CD8-positive, alpha-beta memory T cell (primary cell): ENCODE data around the gene ANXA6. TPM values are rescaled to one million over a fixed set of nuclear protein-coding genes. Genes with fewer than 3 reads are reported as not detected.
A peak's percentile ranks its signal among the peaks of the same experiment; 100 is the strongest.

Experiments used
- CTCF ChIA-PET: fragments of 350-600 bp; sonication (Branson Sonifier 250); formaldehyde crosslinking; loops from one replicate; lab custom pipeline; 2021; ENCODE audit warnings: antibody characterized with exemption; lab: Charles Lee
- POLR2A ChIA-PET: fragments of 350-600 bp; sonication (Branson Sonifier 250); formaldehyde crosslinking; loops from one replicate; lab custom pipeline; 2021; ENCODE audit warnings: antibody characterized with exemption; lab: Charles Lee
- DNase-seq, 5 donors: peaks; one replicate each; pipeline versions ENCODE4 v3.0.0 to v3.0.0-alpha.2; 2020 to 2022; ENCODE audit warnings: mixed read lengths in 1 of 5
- H3K27ac ChIP-seq: one replicate; pipeline ENCODE4 v1.7.0; 2013; ENCODE audit warnings: low read depth, mild to moderate bottlenecking, low read length, moderate library complexity
- H3K27me3 ChIP-seq: 2 replicates; pipeline ENCODE4 v1.7.0; 2013; ENCODE audit warnings: low read length, mild to moderate bottlenecking; ENCODE audit not compliant: insufficient read depth, poor library complexity, severe bottlenecking
- H3K36me3 ChIP-seq: 2 replicates; pipeline ENCODE4 v1.7.0; 2013; ENCODE audit warnings: mild to moderate bottlenecking, low read length, moderate library complexity; ENCODE audit not compliant: insufficient read depth
- H3K4me1 ChIP-seq: 2 replicates; pipeline ENCODE4 v1.7.0; 2013; ENCODE audit warnings: mild to moderate bottlenecking, low read length, moderate library complexity; ENCODE audit not compliant: insufficient read depth
- H3K4me3 ChIP-seq: 2 replicates; pipeline ENCODE4 v1.7.0; 2013; ENCODE audit warnings: mild to moderate bottlenecking, low read length
- H3K9me3 ChIP-seq: 2 replicates; pipeline ENCODE4 v1.7.0; 2013; ENCODE audit warnings: mild to moderate bottlenecking, low read length
- H3K27ac Mint-ChIP-seq, 8 donors: one replicate each; pipeline ENCODE4 v1.8.0; 2020 to 2021; ENCODE audit warnings: mixed read lengths in 8 of 8, mild to moderate bottlenecking in 6 of 8, inconsistent platforms in 3 of 8, moderate library complexity in 3 of 8
- H3K27me3 Mint-ChIP-seq, 2 donors: one replicate each; pipeline ENCODE4 v1.8.0; 2020 to 2021; ENCODE audit warnings: mixed read lengths in 2 of 2, mild to moderate bottlenecking in 1 of 2, moderate library complexity in 1 of 2
- H3K36me3 Mint-ChIP-seq, 3 donors: one replicate each; pipeline ENCODE4 v1.8.0; 2020 to 2021; ENCODE audit warnings: mixed read lengths in 3 of 3, inconsistent platforms in 1 of 3, mild to moderate bottlenecking in 1 of 3
- H3K4me1 Mint-ChIP-seq, 3 donors: one replicate each; pipeline ENCODE4 v1.8.0; 2020 to 2021; ENCODE audit warnings: mixed read lengths in 3 of 3, inconsistent platforms in 1 of 3, mild to moderate bottlenecking in 1 of 3
- H3K4me3 Mint-ChIP-seq, 7 donors: one replicate each; pipeline ENCODE4 v1.8.0; 2020 to 2021; ENCODE audit warnings: mixed read lengths in 7 of 7, mild to moderate bottlenecking in 6 of 7, moderate library complexity in 4 of 7, inconsistent platforms in 2 of 7
- H3K9me3 Mint-ChIP-seq, 5 donors: one replicate each; pipeline ENCODE4 v1.8.0; 2020 to 2022; ENCODE audit warnings: mixed read lengths in 5 of 5, mild to moderate bottlenecking in 3 of 5, moderate library complexity in 2 of 5, inconsistent platforms in 1 of 5
- polyA plus RNA-seq: library from polyadenylated mRNA; unstranded; fragments of 300-500 nt; fragmentation: Illumina TruSeq; gene quantifications from one replicate; pipeline ENCODE4 v1.2.3, GENCODE V29; 2021
- total RNA-seq, 2 experiments: library from RNA; stranded (reverse); gene quantifications; one replicate each; pipeline ENCODE4 v1.2.3, GENCODE V29; 2021

ANXA6 gene
- total and polyA plus RNA-seq, 3 experiments from 2014 or later, result 351 to 459 (median 452) TPM

GRCh38 chr5:151098768-151099121 lies 58.8 kb downstream of the ANXA6 start:
- Mint-ChIP-seq H3K27ac (peak overlapping the region; percentile 81 to 97 (median 92)), H3K9me3 (no peaks in the 10 kb centered on the region), H3K27me3 (peaks cover 0 to 4% of the 10 kb centered on the region in 2 donors), H3K36me3 (peaks cover 0 to 46% (median 9%) of the 10 kb centered on the region in 3 donors), H3K4me1 (peaks cover 58 to 76% (median 74%) of the 10 kb centered on the region in 3 donors), H3K4me3 (peak overlapping the region; percentile 7 to 87 (median 74))
- peaks cover 53% of the 10 kb centered on the region for H3K4me1 ChIP-seq
- H3K4me3 ChIP-seq, result no peak overlapping the region
- H3K27ac ChIP-seq, result peak overlapping the region; percentile 14
- H3K27me3 ChIP-seq, result no peaks in the 10 kb centered on the region
- no peaks in the 10 kb centered on the region for H3K9me3 ChIP-seq
- POLR2A ChIA-PET, result interaction anchor here (0.7 to 1.8 kb wide), 6 partner anchors 8 to 41 kb away, joined by 3 to 6 read pairs (median 5); no protein-coding TSS in a partner anchor
- CTCF ChIA-PET, result interaction anchor here (0.6 to 7.2 kb wide), 11 partner anchors 15 to 68 kb away, joined by 3 to 55 read pairs (median 4); no protein-coding TSS in a partner anchor
- DNase-seq, result peak in 1 of 5 donors; percentile 19
- H3K36me3 ChIP-seq, result peaks cover 24% of the 10 kb centered on the region

- CTCF ChIA-PET, result interaction anchor here (0.6 to 7.2 kb wide), 14 partner anchors 11 to 143 kb away, joined by 3 to 55 read pairs (median 4); no protein-coding TSS in a partner anchor
- Histone ChIP-seq H3K27me3 (no peaks in the 10 kb centered on the region), H3K4me1 (peaks cover 59% of the 10 kb centered on the region), H3K27ac (peak overlapping the region; percentile 14), H3K4me3 (no peak overlapping the region), H3K9me3 (no peaks in the 10 kb centered on the region), H3K36me3 (peaks cover 18% of the 10 kb centered on the region)
- Mint-ChIP-seq H3K9me3 (no peaks in the 10 kb centered on the region), H3K4me3 (peak overlapping the region; percentile 7 to 87 (median 74)), H3K27me3 (peaks cover 0 to 4% of the 10 kb centered on the region in 2 donors), H3K36me3 (peaks cover 0 to 40% (median 5%) of the 10 kb centered on the region in 3 donors), H3K27ac (peak overlapping the region; percentile 81 to 97 (median 92)), H3K4me1 (peaks cover 65 to 83% (median 77%) of the 10 kb centered on the region in 3 donors)
- POLR2A ChIA-PET, result interaction anchor here (1.1 to 1.8 kb wide), 5 partner anchors 11 to 18 kb away, joined by 4 to 6 read pairs (median 5); partner anchors contain the start of gene TNIP1
- DNase-seq, result peak in 4 of 5 donors; percentile 18 to 64 (median 42)
These were observed 59.5 kb downstream of the ANXA6 start for GRCh38 chr5:151097820-151098767.

- Mint-ChIP-seq H3K9me3 (no peaks in the 10 kb centered on the region), H3K27ac (peak overlapping the region; percentile 81 to 98 (median 92)), H3K27me3 (peaks cover 0 to 4% of the 10 kb centered on the region in 2 donors), H3K36me3 (peaks cover 0 to 31% (median 5%) of the 10 kb centered on the region in 3 donors), H3K4me1 (peaks cover 69 to 89% (median 84%) of the 10 kb centered on the region in 3 donors), H3K4me3 (peak overlapping the region in 3 of 7 donors; percentile 15 to 31 (median 26))
- H3K27ac ChIP-seq, result peak overlapping the region; percentile 8
- peaks cover 64% of the 10 kb centered on the region for H3K4me1 ChIP-seq
- ChIA-PET CTCF (interaction anchor here (0.9 to 7.2 kb wide), 4 partner anchors 17 to 46 kb away, joined by 3 to 55 read pairs (median 4); no protein-coding TSS in a partner anchor), POLR2A (no interaction called here)
- peak in 1 of 5 donors; percentile 22 for DNase-seq
- H3K9me3 ChIP-seq, result no peaks in the 10 kb centered on the region
- H3K4me3 ChIP-seq, result no peak overlapping the region
- peaks cover 14% of the 10 kb centered on the region for H3K36me3 ChIP-seq
- no peaks in the 10 kb centered on the region for H3K27me3 ChIP-seq
These were observed 60.5 kb downstream of the ANXA6 start for GRCh38 chr5:151097061-151097460.

GRCh38 chr5:151096001-151096373 lies 61.6 kb downstream of the ANXA6 start:
- Mint-ChIP-seq H3K4me3 (peak overlapping the region in 4 of 7 donors; percentile 49 to 65 (median 58)), H3K27ac (peak overlapping the region; percentile 81 to 98 (median 94)), H3K27me3 (peaks cover 0 to 2% of the 10 kb centered on the region in 2 donors), H3K36me3 (peaks cover 0 to 21% (median 2%) of the 10 kb centered on the region in 3 donors), H3K4me1 (peaks cover 73 to 92% (median 90%) of the 10 kb centered on the region in 3 donors), H3K9me3 (no peaks in the 10 kb centered on the region)
- H3K36me3 ChIP-seq, result peaks cover 6% of the 10 kb centered on the region
- DNase-seq, result peak in 1 of 5 donors; percentile 26
- H3K4me3 ChIP-seq, result no peak overlapping the region
- ChIA-PET CTCF (interaction anchor here (1.2 to 7.2 kb wide), 2 partner anchors 18 to 45 kb away, joined by 3 to 55 read pairs; no protein-coding TSS in a partner anchor), POLR2A (no interaction called here)
- no peaks in the 10 kb centered on the region for H3K27me3 ChIP-seq
- no peak overlapping the region for H3K27ac ChIP-seq
- no peaks in the 10 kb centered on the region for H3K9me3 ChIP-seq
- peaks cover 58% of the 10 kb centered on the region for H3K4me1 ChIP-seq

GRCh38 chr5:151095341-151096000 lies 62.1 kb downstream of the ANXA6 start:
- Histone ChIP-seq H3K4me3 (no peak overlapping the region), H3K36me3 (peaks cover 5% of the 10 kb centered on the region), H3K4me1 (peaks cover 58% of the 10 kb centered on the region), H3K27me3 (no peaks in the 10 kb centered on the region), H3K27ac (peak overlapping the region; percentile 20), H3K9me3 (no peaks in the 10 kb centered on the region)
- DNase-seq, result peak in 1 of 5 donors; percentile 46
- POLR2A ChIA-PET, result no interaction called here
- H3K27ac Mint-ChIP-seq, result peak overlapping the region; percentile 81 to 98 (median 95)
- CTCF ChIA-PET, result interaction anchor here (0.8 kb wide), 1 partner anchor 44 kb away, joined by 3 read pairs; no protein-coding TSS in a partner anchor
- H3K9me3 Mint-ChIP-seq, result no peaks in the 10 kb centered on the region
- peaks cover 0 to 2% of the 10 kb centered on the region in 2 donors for H3K27me3 Mint-ChIP-seq
- peaks cover 0 to 16% (median 0%) of the 10 kb centered on the region in 3 donors for H3K36me3 Mint-ChIP-seq
- H3K4me1 Mint-ChIP-seq, result peaks cover 73 to 87% (median 85%) of the 10 kb centered on the region in 3 donors
- H3K4me3 Mint-ChIP-seq, result peak overlapping the region in 6 of 7 donors; percentile 15 to 74 (median 58)

GRCh38 chr5:151094852-151095245 lies 62.7 kb downstream of the ANXA6 start:
- Mint-ChIP-seq H3K9me3 (no peaks in the 10 kb centered on the region), H3K4me3 (peak overlapping the region; percentile 37 to 87 (median 74)), H3K4me1 (peaks cover 70 to 81% (median 80%) of the 10 kb centered on the region in 3 donors), H3K27ac (peak overlapping the region; percentile 84 to 98 (median 94)), H3K36me3 (peaks cover 0 to 10% (median 0%) of the 10 kb centered on the region in 3 donors), H3K27me3 (peaks cover 0 to 2% of the 10 kb centered on the region in 2 donors)
- ChIA-PET POLR2A (no interaction called here), CTCF (interaction anchor here (0.6 to 0.8 kb wide), 2 partner anchors 43 to 643 kb away, joined by 3 read pairs; no protein-coding TSS in a partner anchor)
- H3K36me3 ChIP-seq, result no peaks in the 10 kb centered on the region
- DNase-seq, result peak in 1 of 5 donors; percentile 31
- no peak overlapping the region for H3K4me3 ChIP-seq
- H3K9me3 ChIP-seq, result no peaks in the 10 kb centered on the region
- no peak overlapping the region for H3K27ac ChIP-seq
- H3K27me3 ChIP-seq, result no peaks in the 10 kb centered on the region
- peaks cover 58% of the 10 kb centered on the region for H3K4me1 ChIP-seq
